Neuron (in vitro differentiated cells): ENCODE measurements around the gene ABCB10.
"Not testable (repeated sequence)": the region's sequence is repeated elsewhere in the genome, so short reads cannot be mapped to it uniquely, and the experiment has no call there.

Source experiments
- H2AFZ ChIP-seq: one replicate; pipeline ENCODE4 v1.6.1; 2013; ENCODE audit warnings: low read depth, mild to moderate bottlenecking, inconsistent platforms, low read length, moderate library complexity
- H3K27me3 ChIP-seq: one replicate; pipeline ENCODE4 v1.6.1; 2013; ENCODE audit warnings: low read length; ENCODE audit not compliant: insufficient read depth
- H3K36me3 ChIP-seq: one replicate; pipeline ENCODE4 v1.6.1; 2013; ENCODE audit warnings: low read length; ENCODE audit not compliant: insufficient read depth
- H3K4me1 ChIP-seq: one replicate; pipeline ENCODE4 v1.6.1; 2013; ENCODE audit warnings: low read length; ENCODE audit not compliant: insufficient read depth
- H3K4me3 ChIP-seq: 2 replicates; pipeline ENCODE4 v1.5.1; 2013; ENCODE audit warnings: mild to moderate bottlenecking, low read length, moderate library complexity
- H3K9me3 ChIP-seq: one replicate; pipeline ENCODE4 v1.6.1; 2013; ENCODE audit warnings: low read length

The ABCB10 gene

DNA sequence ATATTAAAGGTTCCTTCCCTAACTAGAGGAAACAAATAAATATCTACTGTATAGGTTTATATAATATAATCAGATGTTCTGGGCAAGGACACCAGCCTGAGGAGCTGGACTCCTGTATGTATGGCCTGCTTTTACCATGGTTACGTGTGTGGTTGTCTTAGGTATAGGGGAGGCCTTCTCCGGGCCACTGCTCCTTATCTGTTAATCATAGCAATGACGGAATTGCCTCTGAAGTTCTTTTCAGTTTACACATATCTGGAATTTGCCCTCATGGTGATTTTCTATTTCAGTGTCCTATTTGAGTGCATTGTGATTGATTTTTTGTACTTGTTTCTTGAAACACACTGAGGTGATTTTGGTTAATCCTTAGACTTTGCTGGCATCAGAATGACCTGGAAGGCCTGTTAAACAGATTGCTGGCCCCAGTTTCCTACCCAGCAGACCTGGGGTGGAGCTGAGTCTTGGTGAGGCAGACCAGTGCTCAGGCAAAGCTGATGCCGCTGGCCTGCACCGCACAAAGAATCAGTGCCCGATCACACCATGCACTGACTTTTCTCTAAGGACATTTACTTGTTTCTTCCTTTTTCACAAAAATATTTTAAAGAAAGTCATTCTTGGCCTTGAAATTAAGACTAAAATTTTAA is 18.5 kb downstream of the ABCB10 start:
- no peak overlapping the region for H3K4me3 ChIP-seq
- no peaks in the 10 kb centered on the region for H3K27me3 ChIP-seq
- no peaks in the 10 kb centered on the region for H3K4me1 ChIP-seq
- peaks cover 68% of the 10 kb centered on the region for H3K36me3 ChIP-seq
- H3K9me3 ChIP-seq, result no peaks in the 10 kb centered on the region
- H2AFZ ChIP-seq, result no peak overlapping the region

DNA sequence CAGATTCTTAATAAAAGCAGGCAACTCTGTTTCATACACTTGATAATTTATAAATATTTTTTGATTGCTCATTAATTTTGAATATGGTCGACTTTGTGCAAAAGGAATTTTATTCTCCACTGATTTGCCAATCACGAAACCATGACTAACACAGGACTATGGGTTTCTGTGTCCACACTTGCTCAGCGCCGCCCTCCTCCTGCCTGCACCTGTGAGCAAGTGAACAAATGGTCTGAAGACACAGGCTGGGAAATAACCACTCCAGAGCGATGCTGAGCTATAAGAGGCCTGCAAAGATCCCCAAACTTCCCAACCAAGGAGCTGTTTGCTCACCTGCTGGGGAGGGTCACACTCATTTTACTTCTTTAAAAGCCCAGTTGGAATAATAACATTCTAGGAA is 19.6 kb downstream of the ABCB10 start:
- Histone ChIP-seq H3K36me3 (peaks cover 62% of the 10 kb centered on the region), H3K9me3 (no peaks in the 10 kb centered on the region), H3K4me3 (no peak overlapping the region), H3K4me1 (no peaks in the 10 kb centered on the region), H3K27me3 (no peaks in the 10 kb centered on the region), H2AFZ (no peak overlapping the region)

DNA sequence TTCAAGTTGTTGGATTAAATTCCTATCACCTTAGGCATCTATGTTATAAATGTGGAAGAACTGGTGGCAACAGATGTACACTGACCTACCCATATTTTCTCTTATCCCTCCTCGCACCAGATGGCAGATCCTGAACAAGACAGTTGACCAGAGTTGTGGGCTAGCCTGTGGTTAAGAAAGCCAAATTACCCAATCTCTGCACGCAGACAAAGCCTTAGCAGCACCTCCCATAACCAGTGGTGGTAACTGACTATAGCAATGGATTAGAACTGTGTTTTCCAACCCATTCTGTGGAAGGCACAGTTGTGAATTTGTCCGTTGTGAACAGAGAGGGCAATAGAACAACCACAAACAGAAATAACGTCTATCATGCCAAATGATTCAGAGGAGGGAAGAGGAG is 20.6 kb downstream of the ABCB10 start:
- no peaks in the 10 kb centered on the region for H3K9me3 ChIP-seq
- H3K4me3 ChIP-seq, result no peak overlapping the region
- no peaks in the 10 kb centered on the region for H3K27me3 ChIP-seq
- no peak overlapping the region for H2AFZ ChIP-seq
- peaks cover 63% of the 10 kb centered on the region for H3K36me3 ChIP-seq
- H3K4me1 ChIP-seq, result no peaks in the 10 kb centered on the region

DNA sequence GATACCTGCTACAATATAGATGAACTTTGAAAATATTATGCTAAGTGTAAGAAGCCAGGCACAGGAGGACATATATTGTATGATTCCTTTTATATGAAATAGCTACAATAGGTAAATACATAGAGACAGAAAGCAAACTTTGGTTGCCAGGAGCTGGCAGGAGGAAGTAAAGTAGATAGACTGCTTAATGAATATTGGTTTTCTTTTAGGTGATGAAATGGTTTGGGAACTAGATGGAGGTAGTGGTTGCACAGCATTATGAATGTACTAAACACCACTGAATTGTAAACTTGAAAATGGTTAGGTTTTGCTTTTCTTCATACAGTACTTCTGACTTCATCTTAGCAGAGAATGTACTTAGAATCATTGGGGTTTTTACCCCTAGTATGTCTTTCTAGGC is 21.5 kb downstream of the ABCB10 start:
- H3K27me3 ChIP-seq, result no peaks in the 10 kb centered on the region
- no peak overlapping the region for H3K4me3 ChIP-seq
- H3K4me1 ChIP-seq, result no peaks in the 10 kb centered on the region
- H3K9me3 ChIP-seq, result no peaks in the 10 kb centered on the region
- H3K36me3 ChIP-seq, result peaks cover 63% of the 10 kb centered on the region
- no peak overlapping the region for H2AFZ ChIP-seq

DNA sequence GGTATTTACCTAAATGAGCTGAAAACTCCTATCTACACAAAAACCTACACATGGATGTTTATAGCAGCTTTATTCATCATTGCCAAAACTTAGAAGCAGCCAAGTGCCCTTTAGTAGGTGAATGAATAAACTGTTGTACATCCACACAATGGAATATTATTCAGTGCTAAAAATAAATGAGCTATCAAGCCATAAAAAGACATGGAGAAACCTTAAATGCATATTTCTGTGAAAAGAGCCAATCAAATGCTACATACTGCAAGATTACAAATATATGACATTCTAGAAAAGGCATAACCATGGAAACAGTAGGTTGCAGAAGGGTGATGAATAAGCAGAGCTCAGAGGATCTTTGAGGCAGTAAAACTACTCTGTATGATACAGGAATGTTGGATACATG is 23.3 kb downstream of the ABCB10 start:
- H3K36me3 ChIP-seq, result peaks cover 65% of the 10 kb centered on the region
- no peak overlapping the region for H3K4me3 ChIP-seq
- no peaks in the 10 kb centered on the region for H3K9me3 ChIP-seq
- no peak overlapping the region for H2AFZ ChIP-seq
- H3K4me1 ChIP-seq, result no peaks in the 10 kb centered on the region
- no peaks in the 10 kb centered on the region for H3K27me3 ChIP-seq

DNA sequence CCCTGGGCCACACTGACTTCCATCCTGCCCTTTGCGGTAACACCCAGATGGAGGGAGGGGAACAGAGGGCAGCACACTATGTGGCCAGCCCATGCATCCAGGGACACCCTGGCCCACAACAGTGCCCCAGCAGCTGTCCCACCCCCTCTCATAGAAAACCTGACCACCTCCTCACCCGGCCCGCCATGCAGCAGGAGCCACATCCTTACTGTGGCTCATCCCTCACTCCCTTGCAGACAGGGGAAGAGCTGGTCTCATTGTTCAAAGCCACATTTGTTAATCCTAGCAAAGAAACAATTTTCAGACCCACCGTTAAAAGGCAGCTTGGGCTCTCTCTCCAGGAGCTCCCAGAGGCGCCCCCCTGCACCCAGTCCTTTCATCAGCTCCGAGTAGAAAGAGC is 27.2 kb downstream of the ABCB10 start:
- no peaks in the 10 kb centered on the region for H3K4me1 ChIP-seq
- H3K27me3 ChIP-seq, result no peaks in the 10 kb centered on the region
- no peak overlapping the region for H2AFZ ChIP-seq
- no peaks in the 10 kb centered on the region for H3K9me3 ChIP-seq
- H3K4me3 ChIP-seq, result no peak overlapping the region
- H3K36me3 ChIP-seq, result peaks cover 58% of the 10 kb centered on the region

DNA sequence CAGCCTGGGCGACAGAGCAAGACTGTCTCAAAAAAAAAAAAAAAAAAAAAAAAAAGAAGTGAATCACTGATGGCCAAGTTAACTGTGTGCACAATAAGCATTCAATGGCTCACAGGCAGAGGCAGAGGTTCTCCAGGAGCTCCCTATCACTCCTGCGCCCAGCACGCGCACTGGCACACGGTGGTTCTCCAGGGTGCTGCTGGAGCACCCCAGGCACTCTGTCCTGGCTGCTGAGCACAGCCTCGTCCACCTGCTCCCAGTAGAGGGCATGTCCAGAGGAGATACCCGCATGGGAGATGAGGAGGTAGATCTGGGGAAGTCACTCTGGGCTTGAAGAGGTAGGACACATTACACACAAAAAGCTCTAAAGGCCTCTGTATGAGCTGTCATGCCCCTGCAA is 28.9 kb downstream of the ABCB10 start:
- no peak overlapping the region for H2AFZ ChIP-seq
- H3K9me3 ChIP-seq, result no peaks in the 10 kb centered on the region
- H3K4me3 ChIP-seq, result no peak overlapping the region
- no peaks in the 10 kb centered on the region for H3K27me3 ChIP-seq
- peaks cover 57% of the 10 kb centered on the region for H3K36me3 ChIP-seq
- H3K4me1 ChIP-seq, result no peaks in the 10 kb centered on the region

DNA sequence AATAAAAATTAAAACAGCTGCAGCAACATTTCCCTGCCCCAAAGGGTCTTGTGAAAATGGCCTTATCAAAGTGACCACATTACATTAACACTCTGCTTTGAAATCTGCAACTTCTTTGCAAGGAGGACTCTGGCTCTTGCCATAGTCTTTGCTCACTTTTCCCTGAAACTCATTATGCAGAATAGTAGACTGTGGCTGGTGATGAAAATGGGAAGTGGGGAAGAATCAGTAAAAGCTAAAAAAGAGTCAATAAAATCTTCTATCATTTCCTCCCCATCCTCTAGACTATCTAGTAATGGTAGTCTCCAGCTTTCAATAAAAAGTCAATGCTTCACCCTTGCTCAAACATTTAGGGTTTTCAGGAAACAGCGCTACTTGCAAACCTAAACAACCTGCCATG is 31.8 kb downstream of the ABCB10 start:
- Histone ChIP-seq H3K4me3 (no peak overlapping the region), H2AFZ (no peak overlapping the region), H3K36me3 (peaks cover 58% of the 10 kb centered on the region), H3K9me3 (no peaks in the 10 kb centered on the region), H3K27me3 (no peaks in the 10 kb centered on the region), H3K4me1 (no peaks in the 10 kb centered on the region)

DNA sequence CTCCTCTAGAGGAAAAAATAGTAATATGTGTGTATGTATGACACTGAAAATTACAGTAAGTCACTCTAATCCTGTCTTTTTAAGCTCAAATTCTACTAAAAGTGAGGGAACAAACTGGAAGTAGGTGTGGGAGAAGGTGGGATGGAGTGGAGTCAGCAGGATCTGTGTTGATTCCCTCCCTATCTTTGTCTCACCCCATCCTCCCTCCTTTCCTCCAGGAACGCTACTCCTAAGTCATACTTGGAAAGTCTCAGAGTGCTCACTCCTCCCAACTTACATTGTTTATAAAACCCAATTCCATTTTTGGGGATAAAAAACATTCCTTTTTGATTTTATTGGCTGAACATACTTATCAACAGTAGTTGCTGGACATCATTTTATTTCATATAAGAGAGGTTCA is 35.5 kb downstream of the ABCB10 start:
- Histone ChIP-seq H2AFZ (no peak overlapping the region), H3K27me3 (no peaks in the 10 kb centered on the region), H3K9me3 (no peaks in the 10 kb centered on the region), H3K4me3 (no peak overlapping the region), H3K36me3 (peaks cover 48% of the 10 kb centered on the region), H3K4me1 (no peaks in the 10 kb centered on the region)

DNA sequence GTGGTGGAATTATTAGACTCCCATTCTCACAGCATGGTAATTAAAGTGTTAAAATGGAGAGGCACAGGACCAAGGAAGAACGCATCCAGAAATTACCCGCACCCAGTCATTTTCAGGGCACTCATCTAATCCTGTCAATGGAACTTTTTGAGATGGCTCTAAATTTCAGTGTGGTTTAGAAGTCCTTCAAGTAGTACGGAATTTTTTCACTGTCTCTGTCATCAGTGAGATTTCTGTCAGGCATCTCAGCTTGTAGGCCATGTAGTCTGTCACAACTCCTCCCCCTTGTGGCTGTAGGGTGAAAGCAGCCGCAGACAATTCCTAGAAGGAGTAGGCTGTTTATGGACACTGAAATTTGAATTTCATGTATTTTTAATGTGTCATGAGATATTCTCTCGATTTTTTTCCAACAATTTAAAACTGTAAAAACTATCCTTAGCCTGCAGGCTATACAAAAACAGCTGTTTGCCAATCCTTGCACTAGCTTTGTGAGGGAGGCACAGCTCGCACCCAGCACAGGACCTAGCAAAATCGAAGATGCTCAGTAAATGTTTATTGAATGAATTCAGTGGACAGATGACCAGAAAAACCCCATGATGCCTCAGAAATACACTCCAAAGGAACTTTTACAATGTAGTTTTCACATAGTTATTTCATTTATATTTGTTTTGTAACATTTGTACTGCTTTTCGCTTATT is 43.8 kb downstream of the ABCB10 start:
- Histone ChIP-seq H3K36me3 (peaks cover 8% of the 10 kb centered on the region), H2AFZ (no peak overlapping the region), H3K4me1 (no peaks in the 10 kb centered on the region), H3K27me3 (no peaks in the 10 kb centered on the region), H3K4me3 (no peak overlapping the region), H3K9me3 (no peaks in the 10 kb centered on the region)

DNA sequence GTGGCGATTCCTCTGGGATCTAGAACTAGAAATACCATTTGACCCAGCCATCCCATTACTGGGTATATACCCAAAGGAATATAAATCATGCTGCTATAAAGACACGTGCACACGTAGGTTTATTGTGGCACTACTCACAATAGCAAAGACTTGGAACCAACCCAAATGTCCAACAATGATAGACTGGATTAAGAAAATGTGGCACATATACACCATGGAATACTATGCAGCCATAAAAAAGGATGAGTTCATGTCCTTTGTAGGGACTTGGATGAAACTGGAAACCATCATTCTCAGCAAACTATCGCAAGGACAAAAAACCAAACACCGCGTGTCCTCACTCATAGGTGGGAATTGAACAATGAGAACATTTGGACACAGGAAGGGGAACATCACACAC is 46.9 kb downstream of the ABCB10 start:
- H3K27me3 ChIP-seq, H2AFZ ChIP-seq, H3K4me3 ChIP-seq, H3K9me3 ChIP-seq, H3K36me3 ChIP-seq: not testable (repeated sequence)
- H3K4me1 ChIP-seq, result peaks cover 14% of the 10 kb centered on the region

DNA sequence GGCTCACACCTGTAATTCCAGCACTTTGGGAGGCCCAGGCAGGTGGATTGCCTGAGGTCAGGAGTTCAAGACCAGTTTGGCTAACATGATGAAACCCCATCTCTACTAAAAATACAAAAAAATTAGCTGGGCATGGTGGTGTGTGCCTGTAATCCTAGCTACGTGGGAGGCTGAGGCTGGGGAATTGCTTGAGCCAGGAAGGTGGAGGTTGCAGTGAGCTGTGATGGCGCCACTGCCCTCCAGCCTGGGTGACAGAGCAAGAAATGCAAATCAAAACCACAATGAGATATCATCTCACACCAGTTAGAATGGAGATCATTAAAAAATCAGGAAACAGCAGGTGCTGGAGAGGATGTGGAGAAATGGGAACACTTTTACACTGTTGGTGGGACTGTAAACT is 47.3 kb downstream of the ABCB10 start:
- H3K4me3 ChIP-seq, H3K9me3 ChIP-seq, H2AFZ ChIP-seq, H3K36me3 ChIP-seq, H3K27me3 ChIP-seq: not testable (repeated sequence)
- peaks cover 17% of the 10 kb centered on the region for H3K4me1 ChIP-seq

DNA sequence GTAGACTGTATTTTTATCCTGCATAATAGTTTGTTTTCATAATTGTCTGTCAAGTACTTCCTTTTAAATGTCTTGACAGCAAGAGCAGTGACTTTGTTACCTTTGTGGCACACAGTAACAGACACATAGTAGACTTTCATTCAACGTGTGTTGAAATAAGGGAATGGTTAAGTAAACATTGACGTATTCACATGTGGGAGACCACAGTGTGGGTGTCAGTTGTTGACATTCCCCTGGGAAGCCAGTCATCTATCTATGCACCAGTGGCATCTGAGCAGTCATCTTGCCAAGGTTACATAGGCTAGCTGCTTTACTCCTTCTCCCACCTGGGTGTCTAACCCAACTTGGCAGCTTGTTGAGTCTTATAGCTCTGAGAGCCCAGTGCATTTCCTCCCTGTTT is 48.9 kb downstream of the ABCB10 start:
- Histone ChIP-seq H2AFZ (no peak overlapping the region), H3K27me3 (no peaks in the 10 kb centered on the region), H3K4me3 (no peak overlapping the region), H3K4me1 (peaks cover 17% of the 10 kb centered on the region), H3K9me3 (no peaks in the 10 kb centered on the region), H3K36me3 (peaks cover 5% of the 10 kb centered on the region)

DNA sequence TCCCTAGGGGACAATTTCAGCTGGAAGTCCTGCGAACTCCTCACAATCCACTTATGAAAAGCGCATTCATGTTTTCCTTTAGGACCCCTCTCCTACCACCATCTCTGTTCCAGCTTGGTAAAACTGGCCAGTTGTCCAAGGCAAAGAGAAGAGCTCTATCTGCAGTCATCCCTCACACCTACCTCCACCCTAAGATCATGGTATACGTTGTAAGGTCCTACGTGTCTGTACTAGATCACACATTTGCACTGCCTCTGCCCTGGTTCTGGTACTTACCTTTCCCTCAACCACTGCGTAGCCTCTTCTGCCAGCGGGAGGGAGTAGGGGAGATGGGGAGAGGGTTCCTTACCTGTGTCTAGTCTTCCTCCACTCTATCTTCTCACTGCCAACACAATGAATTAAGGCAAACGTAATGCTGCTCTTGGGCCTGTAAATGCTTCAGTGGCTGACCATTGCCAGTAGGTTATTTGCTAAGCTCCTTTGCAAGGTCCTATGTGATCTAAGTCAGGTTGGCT is 49.6 kb downstream of the ABCB10 start:
- Histone ChIP-seq H2AFZ (peak overlapping the region; percentile 64), H3K36me3 (peaks cover 12% of the 10 kb centered on the region), H3K4me1 (peaks cover 17% of the 10 kb centered on the region), H3K27me3 (no peaks in the 10 kb centered on the region), H3K4me3 (peak overlapping the region; percentile 82), H3K9me3 (no peaks in the 10 kb centered on the region)
